ENCODE results near the gene PSMF1.

DNA sequence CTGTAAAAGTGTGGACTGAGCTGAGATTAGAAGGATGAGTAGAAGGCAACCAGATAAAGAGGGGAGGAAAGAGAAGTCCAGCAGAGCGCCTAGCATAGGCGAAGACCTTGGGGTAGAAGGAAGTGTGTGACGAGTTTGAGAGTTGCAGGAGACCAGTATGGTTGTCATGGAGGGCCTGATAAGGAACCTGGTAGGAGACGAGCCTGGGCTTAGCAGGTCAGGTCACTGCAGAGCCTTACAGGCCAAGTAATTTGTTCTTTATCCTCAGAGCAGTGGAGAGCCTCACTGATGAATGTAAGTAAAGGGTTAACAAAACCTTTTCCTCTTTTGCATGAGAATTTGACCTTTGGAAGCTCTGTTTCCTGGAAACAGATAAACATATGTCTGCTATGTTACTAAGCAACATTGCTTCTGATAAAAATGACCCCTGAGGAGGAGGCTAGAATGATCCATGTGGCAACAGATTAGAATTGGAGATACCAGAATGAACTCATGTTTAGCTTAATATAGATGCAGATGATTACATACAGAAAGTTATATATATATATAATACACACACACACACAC, 69.3 kb downstream of the PSMF1 start:
- no peak for TF ChIP-seq POLR2AphosphoS5 (IDR thresholded peaks at IDR 0.05; ENCODE audit: low read depth, low read length)
- TF ChIP-seq, protein P1, sequence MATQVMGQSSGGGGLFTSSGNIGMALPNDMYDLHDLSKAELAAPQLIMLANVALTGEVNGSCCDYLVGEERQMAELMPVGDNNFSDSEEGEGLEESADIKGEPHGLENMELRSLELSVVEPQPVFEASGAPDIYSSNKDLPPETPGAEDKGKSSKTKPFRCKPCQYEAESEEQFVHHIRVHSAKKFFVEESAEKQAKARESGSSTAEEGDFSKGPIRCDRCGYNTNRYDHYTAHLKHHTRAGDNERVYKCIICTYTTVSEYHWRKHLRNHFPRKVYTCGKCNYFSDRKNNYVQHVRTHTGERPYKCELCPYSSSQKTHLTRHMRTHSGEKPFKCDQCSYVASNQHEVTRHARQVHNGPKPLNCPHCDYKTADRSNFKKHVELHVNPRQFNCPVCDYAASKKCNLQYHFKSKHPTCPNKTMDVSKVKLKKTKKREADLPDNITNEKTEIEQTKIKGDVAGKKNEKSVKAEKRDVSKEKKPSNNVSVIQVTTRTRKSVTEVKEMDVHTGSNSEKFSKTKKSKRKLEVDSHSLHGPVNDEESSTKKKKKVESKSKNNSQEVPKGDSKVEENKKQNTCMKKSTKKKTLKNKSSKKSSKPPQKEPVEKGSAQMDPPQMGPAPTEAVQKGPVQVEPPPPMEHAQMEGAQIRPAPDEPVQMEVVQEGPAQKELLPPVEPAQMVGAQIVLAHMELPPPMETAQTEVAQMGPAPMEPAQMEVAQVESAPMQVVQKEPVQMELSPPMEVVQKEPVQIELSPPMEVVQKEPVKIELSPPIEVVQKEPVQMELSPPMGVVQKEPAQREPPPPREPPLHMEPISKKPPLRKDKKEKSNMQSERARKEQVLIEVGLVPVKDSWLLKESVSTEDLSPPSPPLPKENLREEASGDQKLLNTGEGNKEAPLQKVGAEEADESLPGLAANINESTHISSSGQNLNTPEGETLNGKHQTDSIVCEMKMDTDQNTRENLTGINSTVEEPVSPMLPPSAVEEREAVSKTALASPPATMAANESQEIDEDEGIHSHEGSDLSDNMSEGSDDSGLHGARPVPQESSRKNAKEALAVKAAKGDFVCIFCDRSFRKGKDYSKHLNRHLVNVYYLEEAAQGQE (IDR thresholded peaks at IDR 0.05; ENCODE audit: insufficient read depth in 1 of 2, low read depth in 2 of 2, low read length in 2 of 2), result no peak

Data from PFSK-1 (cell line).